Measurements from ENCODE around the gene PTK6.

- TF ChIP-seq CTCF (IDR thresholded peaks at IDR 0.05) (no peak), POLR2AphosphoS5 (IDR thresholded peaks at IDR 0.05) (no peak), EP300 (IDR thresholded peaks at IDR 0.05) (no peak), POLR2A (IDR thresholded peaks at IDR 0.05) (no peak)
Observed at GRCh38 chr20:63562461-63563224, 25.5 kb upstream of the PTK6 start.

All from sigmoid colon (tissue), 4 donors.